Cardiac ventricle fibroblast (primary cell): Measurements from ENCODE around the gene SLK. TPM values are rescaled to one million over a fixed set of nuclear protein-coding genes. Genes with fewer than 3 reads are reported as not detected.

Source experiments
- total RNA-seq: library from RNA; depleted of rRNA; stranded (reverse); fragments of >200 nt; gene quantifications from 2 replicates; pipeline ENCODE4 v1.2.3, GENCODE V29; 2015

Gene SLK
- 23.9 and 24.7 TPM in 2 replicates for total RNA-seq

DNA sequence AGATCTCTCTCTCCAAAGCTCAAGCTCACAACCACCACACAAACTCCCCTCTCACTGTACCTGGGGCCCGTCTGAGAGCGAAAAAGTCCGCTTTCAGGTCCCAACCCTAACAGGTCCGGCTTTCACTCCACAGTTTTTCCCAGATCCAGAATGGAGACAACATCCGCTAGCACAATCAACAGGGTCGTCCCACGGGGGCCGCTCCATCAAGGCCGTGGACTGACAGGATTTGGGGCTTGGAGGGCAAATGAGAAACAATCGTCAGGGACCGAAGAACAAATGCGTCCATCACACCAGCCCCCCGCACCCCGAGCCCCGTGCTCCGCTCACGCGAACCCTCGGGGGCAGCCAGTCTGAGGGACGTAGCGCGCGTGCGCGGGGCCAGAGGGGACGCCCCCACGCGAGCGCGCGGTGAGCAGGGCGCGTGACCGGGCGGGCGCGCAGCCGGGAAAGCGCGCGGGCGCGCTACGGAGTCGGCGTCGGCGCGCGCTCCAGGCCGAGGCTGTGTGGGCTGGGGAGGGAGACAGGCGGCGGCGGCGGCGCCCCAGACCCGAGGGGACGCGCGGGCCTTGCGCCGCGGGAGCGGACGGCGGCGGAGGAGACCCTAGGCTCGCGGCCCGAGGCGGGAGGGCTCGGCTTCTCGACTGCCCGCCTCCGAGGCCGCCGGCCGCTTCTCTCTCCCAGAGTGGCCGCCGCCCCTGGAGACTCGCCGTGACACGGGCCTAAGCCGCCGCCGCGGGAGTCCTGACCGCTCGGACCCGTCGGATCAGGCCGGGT, at the start of gene SLK:
Gene SLK, plus strand, starts transcription at position 470 of the 777 bp plus-strand sequence. CDS start 606 bp downstream, outside the sequence.

DNA sequence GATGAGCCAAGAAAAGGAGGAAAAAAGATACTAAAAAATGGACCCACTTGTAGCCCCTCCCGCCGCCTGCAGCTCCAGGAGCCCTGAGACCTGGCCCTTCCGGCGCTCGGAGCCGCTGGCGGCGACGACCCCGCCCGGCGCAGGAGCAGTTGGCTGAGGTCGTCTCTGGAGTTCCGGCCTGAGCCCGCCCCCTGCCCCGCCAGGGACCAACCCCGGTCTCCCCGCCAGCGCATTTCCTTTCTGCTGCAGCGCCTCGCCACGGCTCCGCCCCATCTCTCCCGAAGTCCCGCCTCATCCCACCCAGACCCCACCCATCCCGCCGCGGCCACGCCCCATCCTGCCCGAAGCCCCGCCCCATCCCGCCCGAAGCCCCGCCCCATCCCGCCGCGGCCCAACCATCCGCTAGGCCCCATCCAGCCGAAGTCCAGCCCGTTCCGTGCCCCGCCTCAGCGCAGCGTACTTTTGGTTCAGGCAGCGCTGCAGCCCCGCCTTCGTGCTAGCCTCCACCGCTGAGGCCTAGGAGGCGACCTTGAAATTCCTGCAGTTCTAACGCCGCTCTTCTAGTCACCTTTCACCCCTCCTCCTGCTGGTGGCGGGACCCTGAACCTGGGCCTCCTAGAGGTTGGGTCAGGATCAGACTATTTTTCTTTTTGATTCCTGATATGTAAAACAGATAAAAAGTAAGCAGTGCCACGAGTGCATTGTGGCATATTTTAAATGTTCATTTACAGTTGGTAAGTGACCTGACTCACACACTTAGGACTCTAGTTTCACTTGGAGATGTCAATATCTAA, 48.7 kb upstream of the SLK start, which contains the start of gene STN1:
Gene STN1, minus strand, starts transcription at position 132 of the 794 bp plus-strand sequence. CDS start 590 bp downstream, outside the sequence.

Other genes with a start within 250 kb of the SLK start
- gene SH3PXD2A, start 111.6 kb upstream of the SLK start, total RNA-seq, result 26.0 and 27.3 TPM in 2 replicates
- gene STN1, start 49.0 kb upstream of the SLK start, total RNA-seq, result 17.7 and 18.8 TPM in 2 replicates
- gene COL17A1, start 118.7 kb downstream of the SLK start, total RNA-seq, result 0.15 and 0.19 TPM in 2 replicates
- gene SFR1, start 155.0 kb downstream of the SLK start, total RNA-seq, result 5.8 and 6.6 TPM in 2 replicates